ENCODE results near the gene TACC2. TPM values are rescaled to one million over a fixed set of nuclear protein-coding genes. Genes with fewer than 3 reads are reported as not detected.

The TACC2 gene
- total RNA-seq, 1 donor from 2014 or later, result 76.4 TPM

DNA sequence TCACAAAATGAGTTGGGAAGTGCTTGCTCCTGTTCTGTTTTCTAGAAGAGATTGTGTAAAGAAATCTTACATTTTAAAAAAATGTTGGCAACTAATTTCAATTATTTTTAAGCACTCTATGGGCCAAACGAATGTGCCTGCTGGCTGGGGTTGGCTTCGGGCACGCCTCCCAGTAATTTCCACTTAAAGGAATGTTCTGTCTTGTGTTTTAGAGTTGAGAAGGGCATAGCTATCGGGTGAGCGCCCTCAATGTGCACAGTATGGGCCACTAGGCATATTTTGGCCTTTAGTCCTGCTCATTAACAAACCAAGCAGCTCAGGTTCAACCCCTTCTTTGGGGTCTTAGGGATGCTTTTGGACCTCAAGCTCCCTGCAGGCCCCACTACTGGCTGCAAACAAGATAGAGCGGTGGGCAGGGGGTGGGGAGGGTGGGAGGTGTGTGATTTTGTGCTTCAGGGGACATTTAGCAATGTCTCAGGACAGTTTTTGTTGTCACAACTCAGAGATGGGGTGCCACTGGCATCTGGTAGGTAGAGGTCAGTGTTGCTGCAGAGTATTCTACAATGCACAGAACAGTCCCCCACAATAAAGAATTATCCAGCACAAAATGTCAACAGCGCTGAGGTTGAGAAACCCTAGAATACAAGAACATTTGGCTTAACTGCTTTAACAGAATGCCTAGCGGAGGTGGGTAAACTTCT, 40.7 kb downstream of the TACC2 start:
- Histone ChIP-seq H3K27me3 (no peaks in the 10 kb centered on the region), H3K36me3 (no peaks in the 10 kb centered on the region), H3K9me3 (no peaks in the 10 kb centered on the region), H3K4me3 (no peak overlapping the region), H3K27ac (no peak overlapping the region), H3K4me1 (peaks cover 8% of the 10 kb centered on the region)
- no peak for DNase-seq (ENCODE audit: extremely low spot score in 2 of 2)
- TF ChIP-seq POLR2AphosphoS5 (IDR thresholded peaks at IDR 0.05; ENCODE audit: insufficient read depth in 1 of 2, low read depth in 1 of 2), result no peak
- TF ChIP-seq, protein P1, sequence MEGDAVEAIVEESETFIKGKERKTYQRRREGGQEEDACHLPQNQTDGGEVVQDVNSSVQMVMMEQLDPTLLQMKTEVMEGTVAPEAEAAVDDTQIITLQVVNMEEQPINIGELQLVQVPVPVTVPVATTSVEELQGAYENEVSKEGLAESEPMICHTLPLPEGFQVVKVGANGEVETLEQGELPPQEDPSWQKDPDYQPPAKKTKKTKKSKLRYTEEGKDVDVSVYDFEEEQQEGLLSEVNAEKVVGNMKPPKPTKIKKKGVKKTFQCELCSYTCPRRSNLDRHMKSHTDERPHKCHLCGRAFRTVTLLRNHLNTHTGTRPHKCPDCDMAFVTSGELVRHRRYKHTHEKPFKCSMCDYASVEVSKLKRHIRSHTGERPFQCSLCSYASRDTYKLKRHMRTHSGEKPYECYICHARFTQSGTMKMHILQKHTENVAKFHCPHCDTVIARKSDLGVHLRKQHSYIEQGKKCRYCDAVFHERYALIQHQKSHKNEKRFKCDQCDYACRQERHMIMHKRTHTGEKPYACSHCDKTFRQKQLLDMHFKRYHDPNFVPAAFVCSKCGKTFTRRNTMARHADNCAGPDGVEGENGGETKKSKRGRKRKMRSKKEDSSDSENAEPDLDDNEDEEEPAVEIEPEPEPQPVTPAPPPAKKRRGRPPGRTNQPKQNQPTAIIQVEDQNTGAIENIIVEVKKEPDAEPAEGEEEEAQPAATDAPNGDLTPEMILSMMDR (IDR thresholded peaks at IDR 0.05), result no peak
- TF ChIP-seq POLR2A (IDR thresholded peaks at IDR 0.05), result no peak
- intact Hi-C loops (cut with DNase I), result no loop called here

DNA sequence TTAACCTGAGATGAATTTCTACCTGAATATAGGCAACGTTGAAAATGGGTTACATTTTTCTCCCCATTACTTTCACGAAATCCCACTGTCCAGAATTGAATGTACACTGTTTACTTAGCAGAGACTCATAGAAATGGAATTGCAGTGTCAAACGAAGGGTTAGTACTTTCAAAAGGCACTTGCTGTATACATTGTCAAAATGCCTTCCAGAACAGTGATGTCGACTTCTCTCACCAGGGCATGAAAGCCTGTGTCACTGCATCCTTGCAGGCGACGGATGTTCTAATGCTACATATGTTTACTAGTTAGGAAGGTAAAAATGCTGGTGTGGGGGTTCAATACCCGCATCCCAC, 41.2 kb downstream of the TACC2 start:
- no peak overlapping the region for H3K27ac ChIP-seq

DNA sequence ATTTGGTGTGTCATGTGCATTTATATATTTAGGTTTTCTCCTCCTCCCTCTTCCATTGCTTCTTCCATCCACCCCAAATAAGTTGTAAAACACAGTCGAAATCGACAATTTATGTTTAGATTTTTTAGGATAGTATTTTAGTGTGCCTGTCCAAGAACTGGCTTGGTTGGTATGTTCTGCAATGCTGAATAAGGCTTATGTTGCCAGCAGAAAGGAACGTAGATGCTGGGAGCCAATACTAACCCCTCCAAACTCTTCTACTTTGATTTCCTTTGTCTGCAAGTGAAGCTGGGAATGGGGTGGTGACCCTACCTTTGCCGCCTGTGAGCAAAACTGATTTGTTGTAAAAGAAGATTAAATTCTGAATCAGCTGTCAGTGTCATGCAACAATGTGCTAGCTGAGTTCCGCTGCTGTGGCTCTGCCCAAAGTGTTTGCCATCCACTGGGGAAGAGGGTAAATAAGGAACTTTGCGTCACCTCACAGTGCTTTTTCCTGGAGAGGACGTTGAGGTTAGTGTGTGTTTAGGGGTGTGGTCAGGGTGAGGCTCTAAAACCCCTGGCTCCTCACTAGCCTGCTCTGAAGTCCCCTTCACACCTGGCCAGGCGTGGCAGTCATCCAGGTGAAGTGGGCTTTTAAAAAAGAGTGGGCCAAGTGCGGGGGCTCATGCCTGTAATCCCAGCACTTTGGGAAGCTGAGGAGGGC, 44.4 kb downstream of the TACC2 start:
- no peak overlapping the region for H3K27ac ChIP-seq
- no peaks in the 10 kb centered on the region for H3K9me3 ChIP-seq
- intact Hi-C loops (cut with DNase I), result no loop called here
- H3K4me3 ChIP-seq, result no peak overlapping the region
- H3K27me3 ChIP-seq, result no peaks in the 10 kb centered on the region
- peaks cover 8% of the 10 kb centered on the region for H3K4me1 ChIP-seq
- DNase-seq (ENCODE audit: extremely low spot score in 2 of 2), result no peak
- H3K36me3 ChIP-seq, result no peaks in the 10 kb centered on the region
- TF ChIP-seq, protein P1 (IDR thresholded peaks at IDR 0.05), result no peak
- TF ChIP-seq POLR2AphosphoS5 (IDR thresholded peaks at IDR 0.05; ENCODE audit: insufficient read depth in 1 of 2, low read depth in 1 of 2) (no peak), POLR2A (IDR thresholded peaks at IDR 0.05) (no peak)

More for the DNA sequence above, 41.2 kb downstream of the TACC2 start:
- Histone ChIP-seq H3K4me1 (peaks cover 8% of the 10 kb centered on the region), H3K4me3 (no peak overlapping the region), H3K9me3 (no peaks in the 10 kb centered on the region), H3K36me3 (no peaks in the 10 kb centered on the region), H3K27me3 (no peaks in the 10 kb centered on the region)
- TF ChIP-seq, protein P1 (IDR thresholded peaks at IDR 0.05), result no peak
- no peak for TF ChIP-seq POLR2A (IDR thresholded peaks at IDR 0.05)
- TF ChIP-seq POLR2AphosphoS5 (IDR thresholded peaks at IDR 0.05; ENCODE audit: insufficient read depth in 1 of 2, low read depth in 1 of 2), result no peak
- no peak for DNase-seq (ENCODE audit: extremely low spot score in 2 of 2)
- intact Hi-C loops (cut with DNase I), result no loop called here

DNA sequence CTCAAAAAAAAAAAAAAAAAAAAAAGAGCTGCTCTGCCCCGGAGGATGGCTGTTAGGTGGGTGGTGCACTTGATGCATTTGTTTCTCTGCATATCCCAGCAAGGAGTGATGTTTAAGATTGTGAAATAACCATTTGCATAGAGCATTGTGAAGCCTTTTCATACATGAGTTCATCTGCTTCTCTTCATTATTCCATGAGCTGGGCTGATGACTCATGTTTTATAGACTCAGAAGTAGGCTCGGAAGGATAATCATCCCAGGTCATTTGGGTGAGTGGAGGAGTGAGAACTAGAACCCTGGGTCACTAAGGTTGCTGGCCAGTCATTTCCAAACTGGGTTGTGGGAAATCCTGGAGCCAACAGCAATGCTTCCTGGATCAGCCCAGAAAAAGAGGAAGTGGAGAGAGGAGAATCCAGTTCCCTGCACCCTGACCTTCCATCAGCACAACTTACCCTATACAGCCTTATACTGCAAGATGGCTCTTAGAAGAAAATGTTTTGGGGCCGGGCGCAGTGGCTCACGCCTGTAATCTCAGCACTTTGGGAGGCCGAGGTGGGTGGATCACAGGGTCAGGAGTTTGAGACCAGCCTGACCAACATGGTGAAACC, 45.3 kb downstream of the TACC2 start:
- Histone ChIP-seq H3K4me3 (no peak overlapping the region), H3K36me3 (no peaks in the 10 kb centered on the region), H3K9me3 (no peaks in the 10 kb centered on the region), H3K27ac (no peak overlapping the region), H3K4me1 (peaks cover 7% of the 10 kb centered on the region), H3K27me3 (no peaks in the 10 kb centered on the region)
- DNase-seq (ENCODE audit: extremely low spot score in 2 of 2), result no peak
- peak in 1 of 2 donors; percentile 59 for TF ChIP-seq POLR2AphosphoS5 (IDR thresholded peaks at IDR 0.05; ENCODE audit: insufficient read depth in 1 of 2, low read depth in 1 of 2)
- TF ChIP-seq, protein P1 (IDR thresholded peaks at IDR 0.05), result no peak
- no peak for TF ChIP-seq POLR2A (IDR thresholded peaks at IDR 0.05)
- intact Hi-C loops (cut with DNase I), result no loop called here

Data from vagina (tissue), 2 donors.